Suprapubic skin (tissue), 4 donors: ENCODE results near the gene PDZRN3. TPM values are rescaled to one million over a fixed set of nuclear protein-coding genes. Genes with fewer than 3 reads are reported as not detected.
A peak's percentile ranks its signal among the peaks of the same experiment; 100 is the strongest.

Source experiments
- DNase-seq, 2 donors: peaks; one replicate each; pipeline ENCODE4 v3.0.0-alpha.2; 2019; ENCODE audit warnings: low spot score in 2 of 2
- H3K27ac ChIP-seq: fragments of 200-600 bp; sonication (generic); one replicate; pipeline ENCODE4 v1.5.1; 2019
- H3K27me3 ChIP-seq: fragments of 200-600 bp; sonication (generic); one replicate; pipeline ENCODE4 v1.5.1; 2019
- H3K36me3 ChIP-seq: fragments of 200-600 bp; sonication (generic); one replicate; pipeline ENCODE4 v1.5.1; 2019
- H3K4me1 ChIP-seq: fragments of 200-600 bp; sonication (generic); one replicate; pipeline ENCODE4 v1.5.1; 2019
- H3K4me3 ChIP-seq: fragments of 200-600 bp; sonication (generic); one replicate; pipeline ENCODE4 v1.5.1; 2019; ENCODE audit warnings: mild to moderate bottlenecking
- H3K9me3 ChIP-seq: fragments of 200-600 bp; sonication (generic); one replicate; pipeline ENCODE4 v1.5.1; 2019
- EP300 ChIP-seq: sonication (generic); formaldehyde crosslinking; IDR thresholded peaks from one replicate; pipeline ENCODE4 v1.6.1; 2017; ENCODE audit warnings: antibody characterized with exemption
- POLR2A ChIP-seq, 2 donors: fragments of 450-650 bp; IDR thresholded peaks; one replicate each; pipeline ENCODE4 v1.6.1; 2017; ENCODE audit warnings: antibody characterized with exemption in 2 of 2, mild to moderate bottlenecking in 2 of 2, moderate library complexity in 2 of 2
- POLR2AphosphoS5 ChIP-seq, 3 donors: sonication (generic); formaldehyde crosslinking; IDR thresholded peaks; one replicate each; pipeline ENCODE4 v1.6.1; 2017; ENCODE audit warnings: antibody characterized with exemption in 3 of 3
- WGBS: methylation state at CpG from one replicate; pipeline ENCODE4 v1.1.5; 2018; 5-methylcytosine and 5-hydroxymethylcytosine counted together
- total RNA-seq, 4 donors: library from RNA; depleted of rRNA; stranded (reverse); fragments of >200 nt; gene quantifications; one replicate each; pipeline ENCODE4 v1.1.0, GENCODE V29; 2016
- TF ChIP-seq, protein P1 (sequence below), 2 donors: fragments of 200-600 bp in 1 of 2; fragments of 450-650 bp in 1 of 2; sonication (generic) in 1 of 2; IDR thresholded peaks; one replicate each; pipeline ENCODE4 v1.5.1; 2016 to 2019; ENCODE audit warnings: antibody characterized with exemption in 2 of 2, mild to moderate bottlenecking in 1 of 2, moderate library complexity in 1 of 2

The PDZRN3 gene
- total RNA-seq, 4 donors from 2014 or later, result 9.2 to 33.3 (median 13.7) TPM

DNA sequence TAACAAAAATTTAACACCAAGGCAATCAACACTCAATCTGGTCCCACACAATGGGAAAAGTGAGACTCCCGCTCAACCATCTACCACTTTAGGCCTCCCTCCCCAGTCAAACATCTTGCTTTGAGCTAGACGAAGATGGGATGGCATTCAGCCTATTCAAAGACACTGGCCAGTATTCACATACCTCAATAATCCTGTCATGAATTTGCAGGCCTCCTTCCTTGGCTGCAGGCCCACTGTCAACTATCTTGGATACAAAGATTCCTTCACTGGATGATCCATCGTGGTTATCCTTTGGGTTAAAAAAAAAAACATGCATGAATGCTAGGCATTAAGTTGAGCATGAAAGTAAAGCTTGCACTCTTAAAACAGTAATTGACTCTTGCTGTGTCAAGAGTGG is 22.6 kb downstream of the PDZRN3 start:
- TF ChIP-seq POLR2A (IDR thresholded peaks at IDR 0.05) (no peak), POLR2AphosphoS5 (IDR thresholded peaks at IDR 0.05) (no peak)
- TF ChIP-seq, protein P1, sequence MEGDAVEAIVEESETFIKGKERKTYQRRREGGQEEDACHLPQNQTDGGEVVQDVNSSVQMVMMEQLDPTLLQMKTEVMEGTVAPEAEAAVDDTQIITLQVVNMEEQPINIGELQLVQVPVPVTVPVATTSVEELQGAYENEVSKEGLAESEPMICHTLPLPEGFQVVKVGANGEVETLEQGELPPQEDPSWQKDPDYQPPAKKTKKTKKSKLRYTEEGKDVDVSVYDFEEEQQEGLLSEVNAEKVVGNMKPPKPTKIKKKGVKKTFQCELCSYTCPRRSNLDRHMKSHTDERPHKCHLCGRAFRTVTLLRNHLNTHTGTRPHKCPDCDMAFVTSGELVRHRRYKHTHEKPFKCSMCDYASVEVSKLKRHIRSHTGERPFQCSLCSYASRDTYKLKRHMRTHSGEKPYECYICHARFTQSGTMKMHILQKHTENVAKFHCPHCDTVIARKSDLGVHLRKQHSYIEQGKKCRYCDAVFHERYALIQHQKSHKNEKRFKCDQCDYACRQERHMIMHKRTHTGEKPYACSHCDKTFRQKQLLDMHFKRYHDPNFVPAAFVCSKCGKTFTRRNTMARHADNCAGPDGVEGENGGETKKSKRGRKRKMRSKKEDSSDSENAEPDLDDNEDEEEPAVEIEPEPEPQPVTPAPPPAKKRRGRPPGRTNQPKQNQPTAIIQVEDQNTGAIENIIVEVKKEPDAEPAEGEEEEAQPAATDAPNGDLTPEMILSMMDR (IDR thresholded peaks at IDR 0.05), result no peak
- Histone ChIP-seq H3K36me3 (no peaks in the 10 kb centered on the region), H3K27ac (no peak overlapping the region), H3K27me3 (no peaks in the 10 kb centered on the region), H3K4me3 (no peak overlapping the region), H3K9me3 (no peaks in the 10 kb centered on the region), H3K4me1 (peaks cover 54% of the 10 kb centered on the region)
- WGBS, result 60% methylated on average over 3 of the region's 3 CpGs
- DNase-seq, result no peak

DNA sequence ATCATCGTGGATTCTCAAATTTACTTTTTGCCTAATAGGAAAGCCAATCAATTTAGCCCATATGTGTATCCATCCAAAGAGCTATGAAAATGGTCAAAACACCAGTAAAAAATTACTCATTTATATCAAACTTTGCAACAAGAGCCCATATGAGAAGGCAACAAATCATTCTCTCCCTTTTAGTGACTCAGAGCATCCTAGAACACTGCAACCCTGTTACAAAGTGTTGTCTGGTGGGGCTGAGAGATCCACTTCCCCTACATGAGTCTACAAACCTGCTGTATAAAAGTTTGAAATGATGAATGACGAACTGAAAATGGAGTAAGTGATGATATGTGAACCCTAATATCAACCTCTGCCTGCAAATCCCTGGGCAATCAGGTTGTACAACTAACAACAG is 23.3 kb downstream of the PDZRN3 start:
- peak overlapping the region; percentile 53 for H3K27ac ChIP-seq
- no peak overlapping the region for H3K4me3 ChIP-seq
- no peak for DNase-seq
- TF ChIP-seq, protein P1 (IDR thresholded peaks at IDR 0.05), result no peak
- TF ChIP-seq EP300 (no peak), POLR2AphosphoS5 (IDR thresholded peaks at IDR 0.05) (no peak), POLR2A (IDR thresholded peaks at IDR 0.05) (no peak)
- peaks cover 54% of the 10 kb centered on the region for H3K4me1 ChIP-seq
- H3K27me3 ChIP-seq, result no peaks in the 10 kb centered on the region
- no peaks in the 10 kb centered on the region for H3K36me3 ChIP-seq
- WGBS, result 79% methylated on average over 2 of the region's 2 CpGs
- no peaks in the 10 kb centered on the region for H3K9me3 ChIP-seq

DNA sequence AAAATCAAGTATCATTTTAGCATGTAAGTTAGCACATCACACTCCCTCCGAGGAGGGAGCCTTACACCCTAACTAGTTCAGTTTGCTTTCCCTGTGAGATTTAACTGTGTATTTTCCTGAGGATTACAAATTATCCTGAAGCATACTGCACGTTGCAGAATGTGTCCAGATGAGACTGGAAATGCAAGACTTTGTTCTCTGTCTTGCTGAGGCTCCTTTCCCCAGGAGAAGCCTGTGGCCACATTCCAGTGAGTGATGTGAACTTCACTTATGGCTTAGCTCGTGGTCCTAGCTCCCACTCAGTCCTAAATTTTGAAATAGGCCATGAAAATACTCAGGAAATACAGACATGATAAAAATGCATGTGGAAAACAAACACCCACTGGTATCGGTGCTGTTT is 23.7 kb downstream of the PDZRN3 start:
- H3K27ac ChIP-seq, result peak overlapping the region; percentile 53
- DNase-seq, result no peak
- H3K4me3 ChIP-seq, result no peak overlapping the region
- TF ChIP-seq, protein P1 (IDR thresholded peaks at IDR 0.05), result no peak
- TF ChIP-seq POLR2AphosphoS5 (IDR thresholded peaks at IDR 0.05) (no peak), POLR2A (IDR thresholded peaks at IDR 0.05) (no peak), EP300 (no peak)
- H3K36me3 ChIP-seq, result no peaks in the 10 kb centered on the region
- no peaks in the 10 kb centered on the region for H3K9me3 ChIP-seq
- 44% methylated on average over 4 of the region's 4 CpGs for WGBS
- no peaks in the 10 kb centered on the region for H3K27me3 ChIP-seq
- H3K4me1 ChIP-seq, result peaks cover 49% of the 10 kb centered on the region

DNA sequence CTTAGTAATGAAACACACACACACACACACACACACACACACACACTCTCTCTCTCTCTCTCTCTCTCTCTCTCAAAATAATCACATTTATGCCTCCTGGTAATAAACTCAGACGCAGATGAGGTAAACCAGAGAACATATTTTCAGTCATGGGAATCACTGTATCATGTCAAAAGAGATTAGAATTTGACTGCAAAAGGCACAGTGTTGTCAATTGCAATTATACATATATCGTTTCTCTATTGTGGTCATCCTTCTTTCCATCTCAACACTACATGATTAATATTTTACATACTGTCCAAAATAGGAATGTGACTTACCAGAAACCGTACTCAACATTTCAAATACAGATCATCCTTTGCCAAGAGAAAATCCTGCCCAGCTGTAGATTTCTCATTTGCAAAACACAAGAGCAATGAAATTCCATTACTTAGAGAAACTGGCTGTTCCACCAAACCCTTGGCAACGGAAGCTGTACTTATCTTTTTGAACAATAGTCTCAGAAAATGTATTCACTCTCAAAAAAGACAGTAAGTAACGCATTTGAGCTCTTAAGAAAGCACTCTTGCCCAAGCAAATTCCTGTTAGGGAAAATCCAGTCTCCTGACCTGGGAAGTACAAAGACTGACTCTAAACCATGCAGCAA is 24.3 kb downstream of the PDZRN3 start:
- Histone ChIP-seq H3K27me3 (no peaks in the 10 kb centered on the region), H3K4me1 (peaks cover 45% of the 10 kb centered on the region), H3K27ac (peak overlapping the region; percentile 53), H3K4me3 (no peak overlapping the region), H3K9me3 (no peaks in the 10 kb centered on the region), H3K36me3 (no peaks in the 10 kb centered on the region)
- WGBS, result 27% methylated on average over 5 of the region's 5 CpGs
- DNase-seq, result no peak
- TF ChIP-seq POLR2AphosphoS5 (IDR thresholded peaks at IDR 0.05) (no peak), EP300 (no peak), POLR2A (IDR thresholded peaks at IDR 0.05) (no peak)
- TF ChIP-seq, protein P1 (IDR thresholded peaks at IDR 0.05), result no peak

DNA sequence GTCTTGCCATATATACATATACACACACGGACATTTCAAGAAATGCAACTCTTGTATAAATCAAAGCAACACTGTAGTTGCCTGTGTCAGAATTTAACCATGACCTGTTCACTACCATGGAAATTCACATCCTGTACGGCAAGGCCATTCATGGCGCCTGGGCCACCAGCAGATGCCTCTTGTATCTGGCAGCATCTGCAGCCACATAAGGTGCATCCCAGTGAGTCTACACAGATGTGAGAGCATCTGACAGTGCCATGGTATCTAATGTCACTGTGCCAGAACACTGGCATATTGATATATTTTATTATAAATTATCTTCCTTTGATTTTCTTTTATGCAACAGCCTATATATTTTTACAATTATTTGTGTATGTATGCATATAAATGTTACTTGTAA is 25.1 kb downstream of the PDZRN3 start:
- WGBS, result 76% methylated on average over 3 of the region's 3 CpGs
- Histone ChIP-seq H3K4me1 (peaks cover 43% of the 10 kb centered on the region), H3K27ac (no peak overlapping the region), H3K27me3 (no peaks in the 10 kb centered on the region), H3K4me3 (no peak overlapping the region), H3K36me3 (no peaks in the 10 kb centered on the region), H3K9me3 (no peaks in the 10 kb centered on the region)
- no peak for DNase-seq
- TF ChIP-seq, protein P1 (IDR thresholded peaks at IDR 0.05), result no peak
- TF ChIP-seq POLR2A (IDR thresholded peaks at IDR 0.05), result no peak
- no peak for TF ChIP-seq POLR2AphosphoS5 (IDR thresholded peaks at IDR 0.05)
- TF ChIP-seq EP300, result no peak
